GM12874 (cell line): ENCODE results near the gene MPDZ.

Source experiments
- TF ChIP-seq, protein P1 (sequence below): IDR thresholded peaks from 2 replicates; pipeline ENCODE4 v1.5.1; 2011; ENCODE audit warnings: low read depth, mild to moderate bottlenecking, control low read depth, low read length, moderate library complexity; ENCODE audit not compliant: insufficient read depth

MPDZ gene

DNA sequence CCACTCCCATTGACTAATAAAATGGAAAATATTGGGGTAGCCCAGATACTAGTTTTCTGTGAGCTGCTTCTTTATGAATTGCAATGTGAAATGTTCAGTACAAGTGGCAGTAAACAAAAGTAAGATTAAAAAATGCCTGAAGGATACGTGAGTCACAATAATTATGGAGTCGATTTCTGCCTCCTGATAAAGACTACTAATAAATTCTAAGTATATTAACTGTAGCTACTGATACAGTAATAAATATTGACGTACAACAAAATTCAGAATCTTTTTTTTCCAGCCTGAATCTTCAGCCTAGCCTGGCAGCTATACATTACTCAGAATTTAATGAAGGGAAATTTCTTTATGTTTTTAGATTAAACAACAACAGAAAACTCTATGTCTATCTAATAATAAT lies 218.1 kb downstream of the MPDZ start:
- TF ChIP-seq, protein P1, sequence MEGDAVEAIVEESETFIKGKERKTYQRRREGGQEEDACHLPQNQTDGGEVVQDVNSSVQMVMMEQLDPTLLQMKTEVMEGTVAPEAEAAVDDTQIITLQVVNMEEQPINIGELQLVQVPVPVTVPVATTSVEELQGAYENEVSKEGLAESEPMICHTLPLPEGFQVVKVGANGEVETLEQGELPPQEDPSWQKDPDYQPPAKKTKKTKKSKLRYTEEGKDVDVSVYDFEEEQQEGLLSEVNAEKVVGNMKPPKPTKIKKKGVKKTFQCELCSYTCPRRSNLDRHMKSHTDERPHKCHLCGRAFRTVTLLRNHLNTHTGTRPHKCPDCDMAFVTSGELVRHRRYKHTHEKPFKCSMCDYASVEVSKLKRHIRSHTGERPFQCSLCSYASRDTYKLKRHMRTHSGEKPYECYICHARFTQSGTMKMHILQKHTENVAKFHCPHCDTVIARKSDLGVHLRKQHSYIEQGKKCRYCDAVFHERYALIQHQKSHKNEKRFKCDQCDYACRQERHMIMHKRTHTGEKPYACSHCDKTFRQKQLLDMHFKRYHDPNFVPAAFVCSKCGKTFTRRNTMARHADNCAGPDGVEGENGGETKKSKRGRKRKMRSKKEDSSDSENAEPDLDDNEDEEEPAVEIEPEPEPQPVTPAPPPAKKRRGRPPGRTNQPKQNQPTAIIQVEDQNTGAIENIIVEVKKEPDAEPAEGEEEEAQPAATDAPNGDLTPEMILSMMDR: no peak
